ENCODE measurements around the gene PTPRN2.

DNA sequence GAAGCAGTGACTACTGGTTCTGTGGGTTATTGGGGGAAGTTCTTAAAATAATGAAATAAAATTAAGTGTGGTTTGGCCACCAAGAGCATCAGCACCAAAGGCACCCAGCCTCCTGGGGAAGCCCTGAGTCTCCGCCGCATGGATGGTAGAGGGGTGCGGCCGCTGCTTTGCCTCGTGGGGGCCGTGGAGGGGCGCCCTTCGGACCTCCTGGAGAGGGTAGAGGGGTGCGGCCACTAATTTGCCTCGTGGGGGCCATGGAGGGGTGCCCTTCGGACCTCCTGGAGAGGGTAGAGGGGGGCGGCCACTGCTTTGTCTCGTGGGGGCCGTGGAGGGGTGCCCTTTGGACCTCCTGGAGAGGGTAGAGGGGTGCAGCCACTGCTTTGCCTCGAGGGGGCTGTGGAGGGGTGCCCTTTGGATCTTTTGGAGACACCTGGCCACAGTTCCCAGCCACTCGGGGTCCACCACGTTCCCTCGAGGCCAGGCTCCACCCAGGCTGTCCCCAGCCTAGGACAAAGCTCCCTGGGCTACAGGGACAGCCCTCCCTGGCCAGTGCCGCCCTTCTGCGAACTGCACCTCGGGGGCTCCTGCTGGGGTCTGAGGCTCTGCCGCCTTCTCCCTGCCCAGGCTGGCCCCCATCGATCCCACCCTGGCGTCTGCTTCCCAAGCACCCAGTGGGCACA, 535.1 kb downstream of the PTPRN2 start:
- TF ChIP-seq, protein P1, sequence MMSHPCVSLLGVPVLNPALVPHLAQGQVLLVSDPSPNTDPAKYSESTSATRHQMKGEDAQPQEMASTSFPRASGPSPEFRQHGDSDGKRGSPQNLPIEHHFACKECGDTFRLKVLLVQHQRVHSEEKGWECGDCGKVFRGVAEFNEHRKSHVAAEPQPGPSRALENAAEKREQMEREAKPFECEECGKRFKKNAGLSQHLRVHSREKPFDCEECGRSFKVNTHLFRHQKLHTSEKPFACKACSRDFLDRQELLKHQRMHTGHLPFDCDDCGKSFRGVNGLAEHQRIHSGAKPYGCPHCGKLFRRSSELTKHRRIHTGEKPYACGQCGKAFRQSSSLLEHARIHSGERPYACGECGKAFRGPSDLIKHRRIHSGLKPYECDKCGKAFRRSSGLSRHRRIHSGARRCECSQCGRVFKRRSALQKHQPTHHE (CRISPR knock-in tag; IDR thresholded peaks at IDR 0.05; ENCODE audit: borderline replicate concordance) = no peak
- TF ChIP-seq AHR (CRISPR knock-in tag; IDR thresholded peaks at IDR 0.05) (no peak), ATM (IDR thresholded peaks at IDR 0.05; ENCODE audit: borderline replicate concordance) (no peak), NR2C2 (CRISPR knock-in tag; IDR thresholded peaks at IDR 0.05; ENCODE audit: borderline replicate concordance) (no peak), ARHGAP35 (CRISPR knock-in tag; IDR thresholded peaks at IDR 0.05; ENCODE audit: borderline replicate concordance) (no peak), EZH2 (conservative IDR thresholded peaks at IDR 0.05; ENCODE audit: low read depth, low read length) (no peak), CEBPB (IDR thresholded peaks at IDR 0.05; ENCODE audit: borderline replicate concordance, low read depth, low read length) (no peak), ZNF329 (CRISPR knock-in tag; IDR thresholded peaks at IDR 0.05; ENCODE audit: low read depth) (no peak)
- TF ChIP-seq, protein P2, sequence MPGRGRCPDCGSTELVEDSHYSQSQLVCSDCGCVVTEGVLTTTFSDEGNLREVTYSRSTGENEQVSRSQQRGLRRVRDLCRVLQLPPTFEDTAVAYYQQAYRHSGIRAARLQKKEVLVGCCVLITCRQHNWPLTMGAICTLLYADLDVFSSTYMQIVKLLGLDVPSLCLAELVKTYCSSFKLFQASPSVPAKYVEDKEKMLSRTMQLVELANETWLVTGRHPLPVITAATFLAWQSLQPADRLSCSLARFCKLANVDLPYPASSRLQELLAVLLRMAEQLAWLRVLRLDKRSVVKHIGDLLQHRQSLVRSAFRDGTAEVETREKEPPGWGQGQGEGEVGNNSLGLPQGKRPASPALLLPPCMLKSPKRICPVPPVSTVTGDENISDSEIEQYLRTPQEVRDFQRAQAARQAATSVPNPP (CRISPR knock-in tag; IDR thresholded peaks at IDR 0.05) = no peak
- TF ChIP-seq, protein P3, sequence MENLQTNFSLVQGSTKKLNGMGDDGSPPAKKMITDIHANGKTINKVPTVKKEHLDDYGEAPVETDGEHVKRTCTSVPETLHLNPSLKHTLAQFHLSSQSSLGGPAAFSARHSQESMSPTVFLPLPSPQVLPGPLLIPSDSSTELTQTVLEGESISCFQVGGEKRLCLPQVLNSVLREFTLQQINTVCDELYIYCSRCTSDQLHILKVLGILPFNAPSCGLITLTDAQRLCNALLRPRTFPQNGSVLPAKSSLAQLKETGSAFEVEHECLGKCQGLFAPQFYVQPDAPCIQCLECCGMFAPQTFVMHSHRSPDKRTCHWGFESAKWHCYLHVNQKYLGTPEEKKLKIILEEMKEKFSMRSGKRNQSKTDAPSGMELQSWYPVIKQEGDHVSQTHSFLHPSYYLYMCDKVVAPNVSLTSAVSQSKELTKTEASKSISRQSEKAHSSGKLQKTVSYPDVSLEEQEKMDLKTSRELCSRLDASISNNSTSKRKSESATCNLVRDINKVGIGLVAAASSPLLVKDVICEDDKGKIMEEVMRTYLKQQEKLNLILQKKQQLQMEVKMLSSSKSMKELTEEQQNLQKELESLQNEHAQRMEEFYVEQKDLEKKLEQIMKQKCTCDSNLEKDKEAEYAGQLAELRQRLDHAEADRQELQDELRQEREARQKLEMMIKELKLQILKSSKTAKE (CRISPR knock-in tag; IDR thresholded peaks at IDR 0.05; ENCODE audit: borderline replicate concordance) = no peak
- TF ChIP-seq, protein P4, sequence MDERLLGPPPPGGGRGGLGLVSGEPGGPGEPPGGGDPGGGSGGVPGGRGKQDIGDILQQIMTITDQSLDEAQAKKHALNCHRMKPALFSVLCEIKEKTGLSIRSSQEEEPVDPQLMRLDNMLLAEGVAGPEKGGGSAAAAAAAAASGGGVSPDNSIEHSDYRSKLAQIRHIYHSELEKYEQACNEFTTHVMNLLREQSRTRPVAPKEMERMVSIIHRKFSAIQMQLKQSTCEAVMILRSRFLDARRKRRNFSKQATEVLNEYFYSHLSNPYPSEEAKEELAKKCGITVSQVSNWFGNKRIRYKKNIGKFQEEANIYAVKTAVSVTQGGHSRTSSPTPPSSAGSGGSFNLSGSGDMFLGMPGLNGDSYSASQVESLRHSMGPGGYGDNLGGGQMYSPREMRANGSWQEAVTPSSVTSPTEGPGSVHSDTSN (CRISPR knock-in tag; IDR thresholded peaks at IDR 0.05) = no peak
- TF ChIP-seq, protein P5, sequence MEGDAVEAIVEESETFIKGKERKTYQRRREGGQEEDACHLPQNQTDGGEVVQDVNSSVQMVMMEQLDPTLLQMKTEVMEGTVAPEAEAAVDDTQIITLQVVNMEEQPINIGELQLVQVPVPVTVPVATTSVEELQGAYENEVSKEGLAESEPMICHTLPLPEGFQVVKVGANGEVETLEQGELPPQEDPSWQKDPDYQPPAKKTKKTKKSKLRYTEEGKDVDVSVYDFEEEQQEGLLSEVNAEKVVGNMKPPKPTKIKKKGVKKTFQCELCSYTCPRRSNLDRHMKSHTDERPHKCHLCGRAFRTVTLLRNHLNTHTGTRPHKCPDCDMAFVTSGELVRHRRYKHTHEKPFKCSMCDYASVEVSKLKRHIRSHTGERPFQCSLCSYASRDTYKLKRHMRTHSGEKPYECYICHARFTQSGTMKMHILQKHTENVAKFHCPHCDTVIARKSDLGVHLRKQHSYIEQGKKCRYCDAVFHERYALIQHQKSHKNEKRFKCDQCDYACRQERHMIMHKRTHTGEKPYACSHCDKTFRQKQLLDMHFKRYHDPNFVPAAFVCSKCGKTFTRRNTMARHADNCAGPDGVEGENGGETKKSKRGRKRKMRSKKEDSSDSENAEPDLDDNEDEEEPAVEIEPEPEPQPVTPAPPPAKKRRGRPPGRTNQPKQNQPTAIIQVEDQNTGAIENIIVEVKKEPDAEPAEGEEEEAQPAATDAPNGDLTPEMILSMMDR (CRISPR knock-in tag; IDR thresholded peaks at IDR 0.05) = no peak
- TF ChIP-seq, protein P6, sequence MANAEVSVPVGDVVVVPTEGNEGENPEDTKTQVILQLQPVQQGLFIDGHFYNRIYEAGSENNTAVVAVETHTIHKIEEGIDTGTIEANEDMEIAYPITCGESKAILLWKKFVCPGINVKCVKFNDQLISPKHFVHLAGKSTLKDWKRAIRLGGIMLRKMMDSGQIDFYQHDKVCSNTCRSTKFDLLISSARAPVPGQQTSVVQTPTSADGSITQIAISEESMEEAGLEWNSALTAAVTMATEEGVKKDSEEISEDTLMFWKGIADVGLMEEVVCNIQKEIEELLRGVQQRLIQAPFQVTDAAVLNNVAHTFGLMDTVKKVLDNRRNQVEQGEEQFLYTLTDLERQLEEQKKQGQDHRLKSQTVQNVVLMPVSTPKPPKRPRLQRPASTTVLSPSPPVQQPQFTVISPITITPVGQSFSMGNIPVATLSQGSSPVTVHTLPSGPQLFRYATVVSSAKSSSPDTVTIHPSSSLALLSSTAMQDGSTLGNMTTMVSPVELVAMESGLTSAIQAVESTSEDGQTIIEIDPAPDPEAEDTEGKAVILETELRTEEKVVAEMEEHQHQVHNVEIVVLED (CRISPR knock-in tag; IDR thresholded peaks at IDR 0.05; ENCODE audit: borderline replicate concordance) = no peak
- TF ChIP-seq, protein P7, sequence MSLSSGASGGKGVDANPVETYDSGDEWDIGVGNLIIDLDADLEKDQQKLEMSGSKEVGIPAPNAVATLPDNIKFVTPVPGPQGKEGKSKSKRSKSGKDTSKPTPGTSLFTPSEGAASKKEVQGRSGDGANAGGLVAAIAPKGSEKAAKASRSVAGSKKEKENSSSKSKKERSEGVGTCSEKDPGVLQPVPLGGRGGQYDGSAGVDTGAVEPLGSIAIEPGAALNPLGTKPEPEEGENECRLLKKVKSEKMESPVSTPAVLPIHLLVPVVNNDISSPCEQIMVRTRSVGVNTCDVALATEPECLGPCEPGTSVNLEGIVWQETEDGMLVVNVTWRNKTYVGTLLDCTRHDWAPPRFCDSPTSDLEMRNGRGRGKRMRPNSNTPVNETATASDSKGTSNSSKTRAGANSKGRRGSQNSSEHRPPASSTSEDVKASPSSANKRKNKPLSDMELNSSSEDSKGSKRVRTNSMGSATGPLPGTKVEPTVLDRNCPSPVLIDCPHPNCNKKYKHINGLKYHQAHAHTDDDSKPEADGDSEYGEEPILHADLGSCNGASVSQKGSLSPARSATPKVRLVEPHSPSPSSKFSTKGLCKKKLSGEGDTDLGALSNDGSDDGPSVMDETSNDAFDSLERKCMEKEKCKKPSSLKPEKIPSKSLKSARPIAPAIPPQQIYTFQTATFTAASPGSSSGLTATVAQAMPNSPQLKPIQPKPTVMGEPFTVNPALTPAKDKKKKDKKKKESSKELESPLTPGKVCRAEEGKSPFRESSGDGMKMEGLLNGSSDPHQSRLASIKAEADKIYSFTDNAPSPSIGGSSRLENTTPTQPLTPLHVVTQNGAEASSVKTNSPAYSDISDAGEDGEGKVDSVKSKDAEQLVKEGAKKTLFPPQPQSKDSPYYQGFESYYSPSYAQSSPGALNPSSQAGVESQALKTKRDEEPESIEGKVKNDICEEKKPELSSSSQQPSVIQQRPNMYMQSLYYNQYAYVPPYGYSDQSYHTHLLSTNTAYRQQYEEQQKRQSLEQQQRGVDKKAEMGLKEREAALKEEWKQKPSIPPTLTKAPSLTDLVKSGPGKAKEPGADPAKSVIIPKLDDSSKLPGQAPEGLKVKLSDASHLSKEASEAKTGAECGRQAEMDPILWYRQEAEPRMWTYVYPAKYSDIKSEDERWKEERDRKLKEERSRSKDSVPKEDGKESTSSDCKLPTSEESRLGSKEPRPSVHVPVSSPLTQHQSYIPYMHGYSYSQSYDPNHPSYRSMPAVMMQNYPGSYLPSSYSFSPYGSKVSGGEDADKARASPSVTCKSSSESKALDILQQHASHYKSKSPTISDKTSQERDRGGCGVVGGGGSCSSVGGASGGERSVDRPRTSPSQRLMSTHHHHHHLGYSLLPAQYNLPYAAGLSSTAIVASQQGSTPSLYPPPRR (CRISPR knock-in tag; IDR thresholded peaks at IDR 0.05; ENCODE audit: borderline replicate concordance) = no peak
